A549 (cell line): ENCODE data around the gene ARHGAP26. TPM values are rescaled to one million over a fixed set of nuclear protein-coding genes. Genes with fewer than 3 reads are reported as not detected.
A peak's percentile ranks its signal among the peaks of the same experiment; 100 is the strongest.

Experiments used
- ATAC-seq, 2 experiments: fragments of 200-7000 bp in 1 of 2; fragments of >200 bp in 1 of 2; cut with Nextera tagmentation in 1 of 2; cut with Tn5 transposase in 1 of 2; 3 replicates each; pipeline versions ENCODE4 v1.8.0 to v1.9.1; 2018 to 2020; ENCODE audit warnings: mild to moderate bottlenecking in 1 of 2, moderate library complexity in 1 of 2
- CTCF ChIA-PET: fragments of 300-600 bp; sonication (Branson Sonifier 250); formaldehyde crosslinking; extraction: SDS; loops from one replicate; lab custom pipeline; 2021; ENCODE audit warnings: antibody characterized with exemption, inconsistent platforms; lab: Yijun Ruan, JAX
- POLR2A ChIA-PET: fragments of 350-600 bp; formaldehyde crosslinking; extraction: SDS; loops from one replicate; lab custom pipeline; 2021; ENCODE audit warnings: antibody characterized with exemption, inconsistent platforms; lab: Yijun Ruan, JAX
- DNase-seq, 2 experiments: peaks; one replicate each; pipeline versions ENCODE4 v3.0.0 to v3.0.0-alpha.2; 2011 to 2016; ENCODE audit warnings: low read depth in 1 of 2, low spot score in 1 of 2
- FAIRE-seq: peaks from 2 replicates; lab custom pipeline; 2011; peaks lifted over from hg19 to GRCh38; lab: Jason Lieb, UNC
- H3K27ac ChIP-seq, 2 experiments: fragments of >200 bp; sonication (Bioruptor Twin); formaldehyde crosslinking; 3 replicates each; pipeline ENCODE4 v1.5.1; 2016 to 2017
- H3K4me1 ChIP-seq: fragments of >200 bp; sonication (Bioruptor Twin); formaldehyde crosslinking; 3 replicates; pipeline ENCODE4 v1.6.1; 2016
- H3K4me2 ChIP-seq: fragments of >200 bp; sonication (Bioruptor Twin); formaldehyde crosslinking; 3 replicates; pipeline ENCODE4 v1.6.1; 2016
- H3K4me3 ChIP-seq: fragments of >200 bp; sonication (Bioruptor Twin); formaldehyde crosslinking; 3 replicates; pipeline ENCODE4 v1.5.1; 2016
- H3K9me3 ChIP-seq: fragments of >200 bp; sonication (Bioruptor Twin); formaldehyde crosslinking; 3 replicates; pipeline ENCODE4 v1.6.1; 2016
- CBX8 ChIP-seq: fragments of 200-600 bp; sonication (generic); IDR thresholded peaks from 2 replicates; pipeline ENCODE4 v1.6.1; 2016
- CEBPB ChIP-seq, 2 experiments: fragments of >200 bp in 1 of 2; sonication (Bioruptor Twin) in 1 of 2; formaldehyde crosslinking in 1 of 2; IDR thresholded peaks; 2 replicates each; pipeline ENCODE4 v1.6.1; 2012 to 2016
- EHF ChIP-seq: fragments of 250-450 bp; sonication (Bioruptor Pico); IDR thresholded peaks from 2 replicates; pipeline ENCODE4 v1.5.0; 2020; ENCODE audit warnings: mild to moderate bottlenecking
- EHMT2 ChIP-seq: fragments of 200-600 bp; sonication (generic); IDR thresholded peaks from 2 replicates; pipeline ENCODE4 v1.6.1; 2016; ENCODE audit warnings: antibody characterized with exemption, low read depth, mild to moderate bottlenecking, moderate library complexity
- EP300 ChIP-seq, 2 experiments: fragments of >200 bp; sonication (Bioruptor Twin); formaldehyde crosslinking; IDR thresholded peaks; 2 replicates in 1 of 2; 3 replicates in 1 of 2; pipeline ENCODE4 v1.6.1; 2016 to 2017
- FOSB ChIP-seq: fragments of 250-450 bp; sonication (Bioruptor Pico); IDR thresholded peaks from 2 replicates; pipeline ENCODE4 v1.5.0; 2020; ENCODE audit warnings: mild to moderate bottlenecking, moderate library complexity
- FOSL2 ChIP-seq, 2 experiments: fragments of 450-650 bp in 1 of 2; fragments of >200 bp in 1 of 2; sonication (Bioruptor Twin) in 1 of 2; formaldehyde crosslinking; IDR thresholded peaks; 2 replicates each; pipeline versions ENCODE4 v1.5.0 to v1.6.1; 2016 to 2020; ENCODE audit warnings: mild to moderate bottlenecking in 1 of 2, moderate library complexity in 1 of 2
- FOXS1 ChIP-seq: fragments of 250-450 bp; sonication (Bioruptor Pico); IDR thresholded peaks from 2 replicates; pipeline ENCODE4 v1.5.0; 2020; ENCODE audit warnings: mild to moderate bottlenecking, moderate library complexity
- GATA3 ChIP-seq: IDR thresholded peaks from 2 replicates; pipeline ENCODE4 v1.6.1; 2012; ENCODE audit warnings: borderline replicate concordance
- HDAC2 ChIP-seq: fragments of 200-600 bp; sonication (generic); IDR thresholded peaks from 2 replicates; pipeline ENCODE4 v1.6.1; 2016
- HOXB13 ChIP-seq: fragments of 250-450 bp; sonication (Bioruptor Pico); IDR thresholded peaks from 2 replicates; pipeline ENCODE4 v1.5.0; 2020; ENCODE audit warnings: low read depth, mild to moderate bottlenecking, moderate library complexity
- HOXB5 ChIP-seq: fragments of 250-450 bp; sonication (Bioruptor Pico); IDR thresholded peaks from 2 replicates; pipeline ENCODE4 v1.5.0; 2020; ENCODE audit warnings: mild to moderate bottlenecking, moderate library complexity
- MAZ ChIP-seq: fragments of 150-350 bp; IDR thresholded peaks from 2 replicates; pipeline ENCODE4 v1.6.1; 2014; ENCODE audit warnings: antibody characterized with exemption, low read depth, low read length, borderline replicate concordance
- NFE2L2 ChIP-seq: fragments of 150-350 bp; conservative IDR thresholded peaks from 2 replicates; pipeline ENCODE4 v1.6.1; 2014; ENCODE audit warnings: low read length
- NR3C1 ChIP-seq: fragments of >200 bp; sonication (Bioruptor Twin); formaldehyde crosslinking; IDR thresholded peaks from 3 replicates; pipeline ENCODE4 v1.6.1; 2017
- PBX3 ChIP-seq: IDR thresholded peaks from 2 replicates; pipeline ENCODE4 v1.6.1; 2012
- POLR2AphosphoS2 ChIP-seq: conservative IDR thresholded peaks from 2 replicates; pipeline ENCODE4 v1.6.1; 2012; ENCODE audit warnings: low read length, improper control_type of control experiment, inconsistent platforms
- RCOR1 ChIP-seq: fragments of 150-350 bp; IDR thresholded peaks from 2 replicates; pipeline ENCODE4 v1.6.1; 2014; ENCODE audit warnings: antibody characterized with exemption, low read length, low read depth
- RFX5 ChIP-seq: fragments of 450-650 bp; IDR thresholded peaks from 2 replicates; pipeline ENCODE4 v1.7.1; 2014; ENCODE audit warnings: antibody characterized with exemption, mild to moderate bottlenecking, moderate library complexity
- SMC3 ChIP-seq: fragments of >200 bp; sonication (Bioruptor Twin); formaldehyde crosslinking; IDR thresholded peaks from 3 replicates; pipeline ENCODE4 v1.6.1; 2018; ENCODE audit warnings: inconsistent platforms
- TFCP2L1 ChIP-seq: fragments of 250-450 bp; sonication (Bioruptor Pico); IDR thresholded peaks from 2 replicates; pipeline ENCODE4 v1.5.0; 2021; ENCODE audit warnings: mild to moderate bottlenecking
- ZC3H11A ChIP-seq: fragments of 450-650 bp; IDR thresholded peaks from 2 replicates; pipeline ENCODE4 v1.6.1; 2014; ENCODE audit warnings: antibody characterized with exemption, mild to moderate bottlenecking
- WGBS: methylation state at CpG from one replicate; pipeline ENCODE4 v1.1.6; 2017; ENCODE audit errors: missing lambda C conversion rate; 5-methylcytosine and 5-hydroxymethylcytosine counted together
- polyA plus RNA-seq, 4 experiments: library from polyadenylated mRNA; depleted of rRNA in 3 of 4; stranded (reverse); fragments of >200 nt; fragmentation: RNase III in 1 of 4; extraction: RNeasy Plus Mini Kit Qiagen cat#74134 plus additional on column Dnase treatment in 1 of 4; gene quantifications; 2 replicates in 3 of 4; 3 replicates in 1 of 4; pipeline ENCODE4 v1.2.3, GENCODE V29; 2011 to 2017
- TF ChIP-seq, protein P1 (sequence below): fragments of >200 bp; sonication (Bioruptor Twin); formaldehyde crosslinking; IDR thresholded peaks from 3 replicates; pipeline ENCODE4 v1.6.1; 2016

The ARHGAP26 gene
- polyA plus RNA-seq, 2 of the 4 experiments (the other 2 are of a cell fraction): 6.6 to 19.1 TPM

DNA sequence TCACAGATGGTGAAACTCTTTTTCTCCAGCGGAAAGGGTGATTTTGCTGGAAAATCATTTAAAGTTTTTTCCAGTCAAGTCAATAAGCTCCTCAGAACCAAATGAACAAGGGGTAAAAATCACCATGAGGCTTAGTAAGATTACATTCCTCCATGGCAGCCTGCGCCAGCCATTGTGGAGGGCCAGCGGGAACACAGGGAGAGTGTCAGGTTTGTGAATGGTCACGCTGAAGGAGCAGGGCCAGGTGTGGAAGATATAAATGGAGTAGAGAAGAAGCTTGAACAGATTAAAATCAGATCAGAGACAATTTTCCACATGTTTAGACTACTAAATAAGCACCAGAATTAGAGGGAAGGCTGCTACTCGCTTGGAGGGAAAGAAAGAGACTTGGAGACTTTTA lies 424.5 kb downstream of the ARHGAP26 start:
- FAIRE-seq (no peak), DNase-seq (no peak), ATAC-seq (no peak)
- no peak overlapping the region for H3K4me2 ChIP-seq
- ChIA-PET POLR2A (no interaction called here), CTCF (interaction anchor here (0.8 to 1.0 kb wide), 2 partner anchors 16 to 171 kb away, joined by 3 read pairs; no protein-coding TSS in a partner anchor)
- 93% methylated on average over 5 of the region's 5 CpGs for WGBS
- H3K4me1 ChIP-seq: peaks cover 10% of the 10 kb centered on the region; the same call in 2 of the 3 replicates
- H3K27ac ChIP-seq: peak overlapping the region in 1 of 2 experiments; percentile 43; a peak in 2 of 6 replicates
- TF ChIP-seq HOXB5 (CRISPR knock-in tag): no peak
- TF ChIP-seq EHMT2: no peak
- no peak for TF ChIP-seq PBX3
- no peak for TF ChIP-seq ZC3H11A
- no peak for TF ChIP-seq FOSL2 (IDR thresholded peaks at IDR 0.05)
- no peak for TF ChIP-seq FOSL2 (CRISPR knock-in tag; IDR thresholded peaks at IDR 0.05)
- TF ChIP-seq CBX8: no peak
- TF ChIP-seq MAZ: no peak
- no peak for TF ChIP-seq HDAC2
- no peak for TF ChIP-seq RCOR1
- TF ChIP-seq, protein P1, sequence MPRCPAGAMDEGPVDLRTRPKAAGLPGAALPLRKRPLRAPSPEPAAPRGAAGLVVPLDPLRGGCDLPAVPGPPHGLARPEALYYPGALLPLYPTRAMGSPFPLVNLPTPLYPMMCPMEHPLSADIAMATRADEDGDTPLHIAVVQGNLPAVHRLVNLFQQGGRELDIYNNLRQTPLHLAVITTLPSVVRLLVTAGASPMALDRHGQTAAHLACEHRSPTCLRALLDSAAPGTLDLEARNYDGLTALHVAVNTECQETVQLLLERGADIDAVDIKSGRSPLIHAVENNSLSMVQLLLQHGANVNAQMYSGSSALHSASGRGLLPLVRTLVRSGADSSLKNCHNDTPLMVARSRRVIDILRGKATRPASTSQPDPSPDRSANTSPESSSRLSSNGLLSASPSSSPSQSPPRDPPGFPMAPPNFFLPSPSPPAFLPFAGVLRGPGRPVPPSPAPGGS: no peak
- TF ChIP-seq FOSB (CRISPR knock-in tag): no peak
- TF ChIP-seq FOXS1 (CRISPR knock-in tag): no peak
- no peak for TF ChIP-seq TFCP2L1
- no peak for TF ChIP-seq GATA3
- TF ChIP-seq RFX5: no peak
- no peak for TF ChIP-seq NFE2L2
- TF ChIP-seq HOXB13 (CRISPR knock-in tag): no peak
- TF ChIP-seq NR3C1: no peak
- no peak for TF ChIP-seq POLR2AphosphoS2
- H3K9me3 ChIP-seq: no peaks in the 10 kb centered on the region
- no peak overlapping the region for H3K4me3 ChIP-seq

- Histone ChIP-seq H3K4me2 (no peak overlapping the region), H3K4me1 (peaks cover 12% of the 10 kb centered on the region; the same call in 2 of the 3 replicates), H3K27ac (peak overlapping the region; percentile 5 to 43; a peak in 2 of 6 replicates), H3K4me3 (no peak overlapping the region), H3K9me3 (no peaks in the 10 kb centered on the region)
- ATAC-seq: no peak
- ChIA-PET POLR2A (no interaction called here), CTCF (interaction anchor here (0.7 to 1.1 kb wide), 2 partner anchors 15 to 448 kb away, joined by 3 to 7 read pairs; no protein-coding TSS in a partner anchor)
- no peak for DNase-seq
- 72% methylated on average over 2 of the region's 2 CpGs for WGBS
- no peak for FAIRE-seq
- TF ChIP-seq CEBPB (IDR thresholded peaks at IDR 0.05): peak in 1 of 2 experiments; percentile 26; a peak in 1 of 4 replicates
- no peak for TF ChIP-seq EHF (CRISPR knock-in tag)
Observed at GRCh38 chr5:143195491-143195890, 425.3 kb downstream of the ARHGAP26 start.

- Histone ChIP-seq H3K4me1 (peaks cover 24% of the 10 kb centered on the region; the same call in 2 of the 3 replicates), H3K4me3 (no peak overlapping the region), H3K4me2 (no peak overlapping the region), H3K27ac (no peak overlapping the region), H3K9me3 (no peaks in the 10 kb centered on the region)
- 90% methylated on average over 3 of the region's 3 CpGs for WGBS
- POLR2A ChIA-PET: no interaction called here
- no peak for ATAC-seq
- peak; percentile 59 for FAIRE-seq
- TF ChIP-seq EP300 (IDR thresholded peaks at IDR 0.05): no peak
- 0 out of 3 replicates have a peak, but pooled peaks have one; percentile 6 for TF ChIP-seq SMC3
- CTCF ChIA-PET: interaction anchor here (0.8 to 1.1 kb wide), 2 partner anchors 14 to 48 kb away, joined by 3 read pairs; no protein-coding TSS in a partner anchor
- DNase-seq: no peak
Observed at GRCh38 chr5:143196601-143197259, 426.6 kb downstream of the ARHGAP26 start.
